Lung (tissue), 12 donors: Measurements from ENCODE around the gene EXOC4. TPM values are rescaled to one million over a fixed set of nuclear protein-coding genes. Genes with fewer than 3 reads are reported as not detected.
A peak's percentile ranks its signal among the peaks of the same experiment; 100 is the strongest.

ENCODE experiments used
- ATAC-seq: fragments of 200-7000 bp; cut with Tn5 transposase; one replicate; pipeline ENCODE4 v1.9.1; 2020; ENCODE audit warnings: moderate number of reproducible peaks; ENCODE audit not compliant: insufficient read depth, low FRiP score
- DNase-seq, 3 donors: peaks; one replicate each; pipeline ENCODE4 v3.0.0-alpha.2; 2013 to 2017
- H3K27ac ChIP-seq, 2 donors: one replicate each; pipeline ENCODE4 v1.5.1; 2013; ENCODE audit warnings: mild to moderate bottlenecking in 2 of 2, moderate library complexity in 2 of 2, control low read depth in 1 of 2, inconsistent platforms in 1 of 2, low read depth in 1 of 2, low read length in 1 of 2
- H3K27me3 ChIP-seq, 3 donors: one replicate each; pipeline ENCODE4 v1.5.1; 2013; ENCODE audit warnings: low read length in 2 of 3; ENCODE audit not compliant: control insufficient read depth in 3 of 3, insufficient read depth in 3 of 3
- H3K36me3 ChIP-seq, 4 donors: one replicate each; pipeline ENCODE4 v1.5.1; 2013; ENCODE audit warnings: low read length in 4 of 4, mild to moderate bottlenecking in 1 of 4, moderate library complexity in 1 of 4; ENCODE audit not compliant: control insufficient read depth in 4 of 4, insufficient read depth in 4 of 4
- H3K4me1 ChIP-seq, 5 donors: one replicate each; pipeline ENCODE4 v1.5.1; 2013; ENCODE audit warnings: low read length in 5 of 5, mild to moderate bottlenecking in 2 of 5, moderate library complexity in 1 of 5; ENCODE audit not compliant: control insufficient read depth in 5 of 5, insufficient read depth in 5 of 5
- H3K4me3 ChIP-seq: one replicate; pipeline ENCODE4 v1.5.1; 2013; ENCODE audit warnings: mild to moderate bottlenecking, control low read depth, moderate library complexity
- H3K9ac ChIP-seq, 2 donors: one replicate each; pipeline ENCODE4 v1.5.1; 2013; ENCODE audit warnings: low read length in 2 of 2, control low read depth in 1 of 2; ENCODE audit not compliant: insufficient read depth in 1 of 2
- H3K9me3 ChIP-seq, 4 donors: one replicate each; pipeline ENCODE4 v1.5.1; 2013; ENCODE audit warnings: low read length in 3 of 4, mild to moderate bottlenecking in 1 of 4, moderate library complexity in 1 of 4; ENCODE audit not compliant: control insufficient read depth in 4 of 4, insufficient read depth in 3 of 4
- CTCF ChIP-seq: IDR thresholded peaks from 2 replicates; pipeline ENCODE4 v1.5.1; 2012; ENCODE audit warnings: mild to moderate bottlenecking; ENCODE audit errors: control extremely low read depth, extremely low read depth
- WGBS, 2 donors: extraction: QIAGEN DNeasy Blood & Tissue Kit; methylation state at CpG; one replicate each; pipeline ENCODE4 v1.1.7; 2013; 5-methylcytosine and 5-hydroxymethylcytosine counted together
- polyA plus RNA-seq, 2 donors: library from polyadenylated mRNA; stranded (reverse); fragments of 200-250 nt; gene quantifications; one replicate each; pipeline ENCODE4 v1.2.1, GENCODE V29; 2013
- total RNA-seq, 2 donors: library from RNA; depleted of rRNA in 1 of 2; stranded (reverse); fragments of >200 nt in 1 of 2; gene quantifications; one replicate each; pipeline ENCODE4 v1.2.1, GENCODE V29; 2014 to 2021
- donor health status: control.
- donor health status: control.
- donor health status: Bipolar disorder and iron deficiency.
- donor health status: healthy.
- donor health status: DM: yes; HTN: yes; CAD: no.

Gene EXOC4
- total and polyA plus RNA-seq, 4 donors, result 10.3 to 232 (median 47.4) TPM

DNA sequence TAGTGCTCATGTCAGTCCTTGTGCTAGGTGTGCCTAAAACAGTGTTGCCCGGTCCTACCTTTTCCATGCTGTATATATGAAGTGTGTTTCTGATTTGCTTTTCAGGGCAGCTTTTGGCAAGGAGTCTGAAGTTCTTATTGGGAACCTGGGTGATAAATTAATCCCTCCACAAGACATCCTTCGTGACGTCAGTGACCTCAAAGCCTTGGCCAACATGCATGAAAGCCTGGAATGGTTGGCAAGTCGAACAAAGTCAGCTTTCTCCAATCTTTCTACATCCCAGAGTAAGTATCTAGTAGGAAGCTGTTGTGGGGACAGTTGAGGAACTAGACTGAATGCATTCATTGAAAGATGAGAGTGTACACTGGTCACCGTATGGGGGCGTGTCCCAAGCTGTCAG, 684.9 kb downstream of the EXOC4 start:
- Histone ChIP-seq H3K4me3 (no peak overlapping the region), H3K27ac (no peak overlapping the region), H3K36me3 (peaks cover 0 to 12% (median 3%) of the 10 kb centered on the region in 4 donors), H3K9me3 (no peaks in the 10 kb centered on the region), H3K27me3 (no peaks in the 10 kb centered on the region), H3K9ac (no peak overlapping the region), H3K4me1 (no peaks in the 10 kb centered on the region)
- WGBS, 2 donors, result 97 to 98% methylated on average over 6 of the region's 6 CpGs
- TF ChIP-seq CTCF, result no peak
- ATAC-seq, result no peak
- DNase-seq, result no peak

GRCh38 chr7:133940368-133940767, 687.5 kb downstream of the EXOC4 start:
- no peak for TF ChIP-seq CTCF
- peaks cover 0 to 12% (median 3%) of the 10 kb centered on the region in 4 donors for H3K36me3 ChIP-seq
- 96 to 97% methylated on average over 1 of the region's 1 CpG for WGBS, 2 donors
- DNase-seq, result no peak
- H3K27ac ChIP-seq, result no peak overlapping the region
- H3K9ac ChIP-seq, result no peak overlapping the region
- no peak overlapping the region for H3K4me3 ChIP-seq
- no peak for ATAC-seq
- no peaks in the 10 kb centered on the region for H3K27me3 ChIP-seq
- no peaks in the 10 kb centered on the region for H3K9me3 ChIP-seq
- H3K4me1 ChIP-seq, result no peaks in the 10 kb centered on the region

- no peak for TF ChIP-seq CTCF
- WGBS, 2 donors, result 80 to 96% methylated on average over 2 of the region's 2 CpGs
- DNase-seq (no peak), ATAC-seq (no peak)
- H3K27ac ChIP-seq, result no peak overlapping the region
- no peaks in the 10 kb centered on the region for H3K4me1 ChIP-seq
- H3K4me3 ChIP-seq, result no peak overlapping the region
- no peaks in the 10 kb centered on the region for H3K9me3 ChIP-seq
- peaks cover 0 to 12% (median 3%) of the 10 kb centered on the region in 4 donors for H3K36me3 ChIP-seq
- no peak overlapping the region for H3K9ac ChIP-seq
- H3K27me3 ChIP-seq, result no peaks in the 10 kb centered on the region
Observed at GRCh38 chr7:133941496-133941895, 688.6 kb downstream of the EXOC4 start.

DNA sequence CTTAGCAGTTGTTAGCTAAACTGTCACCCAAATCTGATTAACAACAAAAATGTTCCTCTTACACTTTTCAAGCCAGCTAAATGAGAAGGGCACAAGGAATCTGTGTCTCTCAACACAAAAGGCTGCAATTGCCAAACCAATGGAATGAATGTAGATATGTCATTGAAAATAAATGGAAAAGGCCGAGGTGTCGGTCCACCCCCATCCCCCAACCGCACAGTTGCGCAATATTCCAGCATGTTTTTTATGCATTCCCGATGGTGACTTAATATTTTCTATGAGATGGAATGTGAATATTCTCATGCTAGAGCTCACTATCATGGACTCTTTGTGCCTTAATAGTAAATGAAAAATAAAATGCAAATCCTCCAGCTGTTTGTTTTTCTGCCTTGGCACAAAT, 692.6 kb downstream of the EXOC4 start:
- H3K9me3 ChIP-seq, result peaks cover 0 to 2% (median 0%) of the 10 kb centered on the region in 4 donors

More for the DNA sequence above, 692.6 kb downstream of the EXOC4 start:
- H3K27ac ChIP-seq, result no peak overlapping the region
- H3K36me3 ChIP-seq, result peaks cover 0 to 2% (median 0%) of the 10 kb centered on the region in 4 donors
- no peak overlapping the region for H3K9ac ChIP-seq
- no peak for TF ChIP-seq CTCF
- no peaks in the 10 kb centered on the region for H3K4me1 ChIP-seq
- no peaks in the 10 kb centered on the region for H3K27me3 ChIP-seq
- DNase-seq, result peak in 1 of 3 donors; percentile 6
- no peak for ATAC-seq
- 69 to 74% methylated on average over 5 of the region's 5 CpGs for WGBS, 2 donors
- H3K4me3 ChIP-seq, result no peak overlapping the region
